ENCODE measurements around the gene SMIM44.
"Not testable (repeated sequence)": the region's sequence is repeated elsewhere in the genome, so short reads cannot be mapped to it uniquely, and the experiment has no call there.

SMIM44 gene

DNA sequence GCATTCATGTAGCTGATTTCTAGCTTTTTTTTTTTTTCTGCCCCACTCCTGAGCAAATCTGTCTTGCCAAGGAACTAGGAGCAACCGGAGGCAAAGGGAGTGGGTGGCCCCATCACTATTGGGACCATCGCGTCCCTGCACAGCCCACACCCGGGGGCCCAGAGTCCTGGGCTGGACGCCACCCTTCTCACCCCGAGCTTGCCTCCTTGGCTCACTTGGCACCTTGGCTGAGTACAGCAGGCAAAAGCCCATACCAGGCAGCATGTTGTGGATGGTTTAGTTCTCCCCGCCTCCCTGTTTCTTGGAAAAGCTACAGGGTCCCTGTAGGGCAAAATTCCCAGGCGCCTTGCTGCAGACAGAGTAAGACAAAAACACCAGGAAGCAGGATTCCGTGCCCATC lies 16.6 kb downstream of the SMIM44 start:
- in situ Hi-C loops (cut with HindIII; ENCODE audit: low pct_ligation_motif_present, low pct_unique_long_range_greater_than_20kb, low sequenced_read_pairs): no loop called here

DNA sequence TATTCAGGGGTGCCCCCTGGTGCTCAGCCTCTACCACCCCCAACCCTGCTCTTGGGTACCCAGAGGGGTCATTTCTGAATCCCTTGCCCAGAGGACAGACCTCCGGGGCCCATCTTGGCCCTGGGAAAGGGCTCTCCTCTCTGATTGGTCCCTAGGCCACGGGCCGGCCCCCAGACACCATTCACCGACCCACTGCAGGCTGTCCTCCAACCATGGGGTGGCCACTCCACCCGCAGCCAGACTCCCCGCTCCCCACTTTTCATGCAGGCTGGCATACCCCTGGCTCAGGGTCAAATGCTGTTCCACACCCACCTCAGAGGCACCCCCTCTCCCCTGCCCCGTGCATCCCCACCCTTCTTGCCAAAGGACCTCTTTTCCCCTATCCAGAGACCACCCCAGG lies 17.7 kb downstream of the SMIM44 start:
- in situ Hi-C loops (cut with HindIII; ENCODE audit: low pct_ligation_motif_present, low pct_unique_long_range_greater_than_20kb, low sequenced_read_pairs): no loop called here

More for the DNA sequence above, 16.6 kb downstream of the SMIM44 start:
- no peak for DNase-seq

DNA sequence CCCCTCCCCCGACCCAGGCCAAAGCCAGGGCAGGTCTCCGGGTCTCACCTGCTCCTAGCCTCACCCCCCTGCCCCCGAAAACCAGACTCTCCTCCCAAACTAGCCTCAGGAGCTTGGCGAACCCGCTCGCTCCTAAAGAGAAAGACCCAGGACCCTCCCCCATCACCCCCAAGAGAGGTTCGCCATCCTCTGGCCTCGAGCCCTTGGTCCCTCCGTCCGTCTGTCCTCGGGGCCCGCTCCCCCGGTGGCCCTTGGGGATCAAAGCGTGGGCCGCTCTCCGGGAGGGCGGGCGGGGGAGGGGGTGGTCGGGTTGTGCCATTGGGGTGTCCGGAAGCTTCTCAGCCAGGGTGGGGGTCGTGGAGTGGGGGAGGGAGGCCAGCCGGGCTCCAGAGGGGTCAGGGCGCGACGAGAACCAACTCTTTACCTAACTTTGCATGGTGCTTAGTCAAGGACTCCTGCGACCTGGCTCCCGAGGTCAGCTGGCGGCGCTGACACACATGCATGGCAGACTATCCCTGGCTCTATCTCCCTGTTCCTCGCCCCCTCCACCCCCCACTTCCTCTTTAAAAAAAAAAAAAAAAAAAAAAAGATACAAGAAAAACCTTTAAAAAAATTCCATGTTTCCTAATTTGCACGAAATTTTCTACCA lies 18.5 kb downstream of the SMIM44 start:
- DNase-seq: no peak
- in situ Hi-C loops (cut with HindIII; ENCODE audit: low pct_ligation_motif_present, low pct_unique_long_range_greater_than_20kb, low sequenced_read_pairs): no loop called here

More for the DNA sequence above, 17.7 kb downstream of the SMIM44 start:
- no peak for DNase-seq

DNA sequence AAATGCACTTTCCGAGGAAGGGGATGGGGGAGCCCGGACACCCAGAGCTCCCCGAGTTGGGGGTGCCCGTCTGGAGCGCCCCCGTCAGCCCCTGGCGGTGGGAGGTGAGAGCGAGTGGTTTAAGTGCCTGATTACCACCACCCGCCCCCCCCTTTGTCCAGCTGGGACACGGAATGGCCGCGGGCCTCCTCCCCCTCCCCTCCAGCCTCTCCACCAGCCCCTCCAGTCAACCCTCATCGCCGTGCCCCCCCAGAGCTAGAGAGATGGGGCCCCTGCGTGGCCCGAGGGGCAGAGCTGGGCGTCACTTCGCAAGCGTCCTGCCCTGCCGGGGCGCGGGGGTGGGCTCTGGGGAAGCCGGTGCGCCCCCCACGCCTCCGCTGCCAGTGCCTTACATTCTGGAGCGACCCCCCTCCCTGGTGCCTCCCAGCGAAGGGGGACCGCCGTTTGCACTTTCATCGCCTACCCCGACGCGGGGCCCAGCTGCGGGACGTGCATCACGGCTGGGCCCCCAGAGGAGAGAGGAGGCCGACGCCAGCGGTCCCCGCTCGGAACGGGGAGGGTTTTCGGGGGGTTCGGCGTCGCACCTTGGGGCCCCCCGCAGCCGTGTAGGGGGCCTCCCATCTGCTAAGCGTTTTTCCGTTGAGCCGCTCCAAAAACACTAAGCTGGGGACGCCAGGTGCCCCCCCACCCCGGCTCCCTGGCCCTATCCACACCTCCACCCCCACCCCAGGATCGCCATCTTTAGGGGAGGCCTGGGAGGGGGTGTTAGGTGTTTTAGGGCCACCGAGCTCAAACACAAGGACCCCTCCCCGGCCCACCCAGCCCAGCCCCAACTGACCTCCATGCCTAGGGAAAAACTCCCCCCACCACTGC lies 19.3 kb downstream of the SMIM44 start:
- in situ Hi-C loops (cut with HindIII; ENCODE audit: low pct_ligation_motif_present, low pct_unique_long_range_greater_than_20kb, low sequenced_read_pairs): no loop called here
- no peak for DNase-seq

DNA sequence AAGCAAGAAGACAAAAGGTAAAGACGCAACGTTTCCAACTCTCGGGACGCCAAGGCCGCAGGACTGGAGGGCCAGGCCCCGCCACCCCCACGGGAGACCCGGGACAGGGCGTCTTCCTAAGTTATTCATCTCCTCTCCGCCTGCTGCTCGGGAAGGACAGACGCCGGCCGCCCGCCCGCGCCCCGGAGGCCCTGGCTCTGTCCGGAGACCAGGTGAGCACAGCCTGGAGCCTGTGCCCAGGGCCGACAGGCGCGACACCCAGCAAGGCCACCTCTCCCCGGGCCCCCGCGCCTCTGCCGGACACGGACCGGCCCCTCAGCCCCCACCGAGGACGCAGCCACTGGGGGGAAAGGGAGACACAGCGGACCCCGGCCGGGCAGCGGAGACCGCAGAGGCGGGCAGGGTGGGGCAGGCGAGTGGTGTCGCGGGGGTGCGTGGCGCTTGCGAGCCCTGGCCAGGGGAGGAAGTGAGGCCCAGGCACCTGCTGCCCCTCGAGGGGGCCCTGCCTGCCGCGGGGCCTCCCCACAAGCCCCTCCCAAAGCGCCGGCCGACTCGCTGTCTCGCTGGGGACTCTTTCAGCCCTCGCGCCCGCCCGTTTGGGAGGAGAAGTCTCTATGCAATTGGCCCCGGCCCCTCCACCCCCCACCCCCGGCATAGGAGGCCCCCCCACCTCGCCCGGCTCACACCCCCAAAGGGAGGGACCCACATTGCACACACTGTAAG lies 20.1 kb downstream of the SMIM44 start:
- in situ Hi-C loops (cut with HindIII; ENCODE audit: low pct_ligation_motif_present, low pct_unique_long_range_greater_than_20kb, low sequenced_read_pairs): no loop called here
- no peak for DNase-seq

DNA sequence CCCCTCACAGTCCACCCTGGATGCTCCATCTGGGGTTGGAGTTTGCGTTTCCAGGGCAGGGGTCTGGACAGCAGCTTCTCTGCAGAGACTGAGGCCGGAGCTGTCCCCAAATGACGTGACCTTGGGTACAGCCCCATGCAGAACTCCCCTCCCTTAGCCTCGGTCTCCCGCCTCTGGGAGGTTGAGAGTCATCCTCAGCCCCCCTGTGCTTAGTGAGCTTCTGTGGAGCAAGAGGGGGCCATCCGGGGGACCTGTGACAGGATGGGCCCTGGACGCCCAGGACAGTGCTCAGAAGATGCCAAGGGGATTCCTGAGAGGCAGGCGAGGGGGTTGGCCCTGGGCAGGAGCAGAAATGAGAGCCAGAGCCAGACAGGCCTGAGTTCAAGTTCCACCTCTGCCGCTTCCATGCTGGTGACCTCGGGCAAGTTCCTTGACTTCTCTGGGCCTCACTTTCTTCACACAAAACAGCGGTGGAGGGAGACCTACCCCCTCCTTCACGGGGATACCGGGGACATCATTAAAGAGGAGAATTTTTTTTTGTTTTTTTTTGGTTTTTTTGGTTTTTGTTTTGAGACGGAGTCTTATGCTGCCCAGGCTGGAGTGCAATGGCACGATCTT lies 23.2 kb downstream of the SMIM44 start:
- in situ Hi-C loops (cut with HindIII; ENCODE audit: low pct_ligation_motif_present, low pct_unique_long_range_greater_than_20kb, low sequenced_read_pairs): no loop called here
- DNase-seq: no peak

DNA sequence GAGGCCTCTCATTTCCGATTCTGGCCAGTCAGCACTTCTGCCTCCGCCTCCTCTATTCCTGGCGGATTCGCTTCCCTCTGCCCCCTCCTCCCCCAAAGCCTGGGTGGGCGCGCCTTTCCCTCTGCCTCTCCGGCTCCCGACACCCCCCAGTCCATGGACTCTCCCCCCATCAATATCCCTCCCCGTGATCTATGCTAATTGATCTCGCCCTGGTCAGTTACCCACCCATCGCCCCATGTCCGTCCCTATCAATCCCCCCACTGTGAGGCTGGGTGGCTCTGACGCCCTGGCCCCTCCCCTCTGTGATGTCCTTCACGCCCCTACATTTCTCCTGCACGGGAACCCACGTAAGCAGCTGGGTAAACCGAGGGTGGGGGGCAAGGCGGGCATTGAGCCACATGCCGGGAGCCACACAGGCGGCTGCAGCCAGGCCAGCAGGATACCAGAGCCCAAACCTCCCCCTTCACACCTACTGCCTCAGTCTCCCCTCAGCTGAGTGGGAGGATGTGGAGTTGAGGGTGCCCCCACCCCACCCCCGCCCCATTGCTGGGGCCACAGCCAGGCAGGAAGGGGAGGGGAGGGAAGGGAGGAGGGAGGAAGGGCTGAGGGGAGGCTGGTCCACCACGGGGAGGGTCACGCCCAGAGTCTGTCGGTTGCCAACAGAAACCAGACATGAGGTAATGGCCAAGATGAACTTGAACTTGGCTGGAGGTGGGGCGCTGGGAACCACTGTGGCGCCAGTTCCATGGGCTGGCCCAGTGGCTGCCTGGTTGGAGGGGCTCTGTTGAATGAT lies 24.0 kb downstream of the SMIM44 start:
- in situ Hi-C loops (cut with HindIII; ENCODE audit: low pct_ligation_motif_present, low pct_unique_long_range_greater_than_20kb, low sequenced_read_pairs): no loop called here
- DNase-seq: peak; percentile 58

DNA sequence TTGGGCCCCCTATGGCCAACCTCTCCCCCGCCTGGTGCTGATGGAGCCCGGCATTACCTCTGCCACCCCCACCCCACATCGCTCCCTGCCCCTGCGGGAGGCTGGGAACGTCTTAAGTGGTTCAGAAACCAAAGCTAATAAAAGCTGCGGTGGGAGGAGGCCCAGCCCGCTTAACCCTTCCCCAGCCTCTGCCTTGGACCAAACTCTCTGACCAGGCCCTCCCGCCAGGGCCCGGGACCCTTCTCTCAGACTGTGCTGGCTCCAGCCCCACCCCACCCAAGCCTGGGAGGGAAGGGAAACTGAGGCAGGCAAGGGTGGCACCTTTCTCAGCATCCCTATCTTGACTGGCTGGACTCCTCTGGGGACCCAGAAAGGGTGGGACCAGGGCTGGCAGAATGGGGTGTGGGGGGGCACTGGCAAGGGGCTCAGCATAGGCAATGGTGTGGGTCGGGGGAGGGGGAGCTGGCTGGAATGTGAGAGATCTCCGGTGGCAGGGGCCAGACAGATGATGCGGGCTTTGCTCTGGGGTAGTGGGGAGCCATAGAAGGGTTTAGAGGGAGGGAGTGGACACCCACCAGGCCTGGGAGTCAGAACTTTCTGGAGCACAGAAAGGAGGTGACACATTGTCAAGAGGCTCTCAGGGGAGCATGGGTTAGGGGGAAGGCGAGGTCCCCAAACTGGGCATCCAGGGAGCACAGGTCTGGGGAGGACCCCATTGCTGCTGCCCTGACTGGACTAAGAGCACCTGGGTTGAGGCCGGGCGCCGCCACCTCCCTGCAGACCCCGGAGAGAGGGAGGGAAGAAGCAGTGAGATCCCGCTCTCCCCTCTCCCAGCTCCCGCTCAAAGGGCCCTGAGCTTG lies 24.8 kb downstream of the SMIM44 start:
- DNase-seq: no peak
- in situ Hi-C loops (cut with HindIII; ENCODE audit: low pct_ligation_motif_present, low pct_unique_long_range_greater_than_20kb, low sequenced_read_pairs): no loop called here

DNA sequence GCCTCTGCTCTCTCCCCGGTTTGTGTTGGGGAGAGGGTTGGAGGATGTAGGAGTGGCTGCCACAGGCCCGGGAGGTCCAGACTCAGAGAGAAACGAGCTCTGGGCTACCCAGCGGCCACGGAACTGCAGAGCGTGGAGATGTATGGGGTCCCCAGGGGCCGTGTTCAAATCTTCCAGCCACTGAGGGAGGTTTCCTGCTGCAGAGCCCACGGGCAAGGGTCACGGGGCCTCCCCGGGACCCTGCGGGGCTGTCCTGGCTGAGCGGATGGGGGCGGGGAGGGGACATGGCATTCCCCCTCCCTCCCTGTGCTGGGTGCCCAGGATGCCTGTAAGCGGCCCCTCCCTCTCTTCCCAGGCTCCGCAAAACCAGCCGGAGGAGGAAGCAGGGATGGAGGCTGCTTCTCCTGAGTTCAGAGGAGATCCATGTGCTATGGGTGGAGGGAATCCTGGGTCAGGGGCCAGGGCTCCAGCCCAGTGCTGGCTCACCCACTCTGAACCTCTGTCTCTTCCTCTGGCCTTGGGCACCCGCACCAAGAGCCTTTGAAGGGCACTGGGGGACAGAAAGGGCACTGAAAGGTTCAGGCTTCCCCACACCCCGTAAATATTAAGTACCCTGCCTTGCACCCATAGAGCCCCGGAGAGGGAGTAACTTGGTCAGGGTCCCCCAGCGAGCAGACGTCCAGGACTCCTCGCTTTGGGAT lies 25.6 kb downstream of the SMIM44 start:
- no peak for DNase-seq
- in situ Hi-C loops (cut with HindIII; ENCODE audit: low pct_ligation_motif_present, low pct_unique_long_range_greater_than_20kb, low sequenced_read_pairs): no loop called here

DNA sequence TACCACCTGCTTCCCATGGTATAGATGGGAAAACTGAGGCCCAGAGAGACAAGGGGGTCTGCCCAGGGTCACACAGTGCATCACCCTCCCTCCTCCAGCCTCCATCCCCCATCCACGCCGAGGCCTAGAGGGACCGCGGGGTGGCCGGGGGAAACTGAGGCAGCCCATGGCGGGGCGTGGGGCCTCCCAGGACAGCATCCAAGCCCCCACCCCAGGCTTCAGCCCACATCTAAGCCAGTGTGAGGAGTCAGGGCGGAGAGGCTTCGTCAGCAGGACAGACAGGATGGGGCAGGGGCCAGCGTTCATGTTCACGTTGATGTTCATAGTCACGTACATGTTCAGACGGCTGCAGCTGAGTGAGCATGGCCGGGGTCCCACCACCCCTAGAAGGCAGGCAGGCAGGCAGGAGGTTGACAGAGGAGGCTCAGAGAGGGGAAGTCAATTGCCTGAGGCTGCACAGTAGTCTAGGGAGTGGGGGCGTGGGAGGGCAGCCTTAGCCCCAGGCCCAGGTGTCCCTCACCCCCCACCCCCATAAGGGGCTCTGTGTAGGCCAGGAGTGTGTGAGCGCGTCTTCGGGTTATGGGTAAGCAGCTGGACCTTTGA lies 26.2 kb downstream of the SMIM44 start:
- in situ Hi-C loops (cut with HindIII; ENCODE audit: low pct_ligation_motif_present, low pct_unique_long_range_greater_than_20kb, low sequenced_read_pairs): no loop called here
- no peak for DNase-seq

DNA sequence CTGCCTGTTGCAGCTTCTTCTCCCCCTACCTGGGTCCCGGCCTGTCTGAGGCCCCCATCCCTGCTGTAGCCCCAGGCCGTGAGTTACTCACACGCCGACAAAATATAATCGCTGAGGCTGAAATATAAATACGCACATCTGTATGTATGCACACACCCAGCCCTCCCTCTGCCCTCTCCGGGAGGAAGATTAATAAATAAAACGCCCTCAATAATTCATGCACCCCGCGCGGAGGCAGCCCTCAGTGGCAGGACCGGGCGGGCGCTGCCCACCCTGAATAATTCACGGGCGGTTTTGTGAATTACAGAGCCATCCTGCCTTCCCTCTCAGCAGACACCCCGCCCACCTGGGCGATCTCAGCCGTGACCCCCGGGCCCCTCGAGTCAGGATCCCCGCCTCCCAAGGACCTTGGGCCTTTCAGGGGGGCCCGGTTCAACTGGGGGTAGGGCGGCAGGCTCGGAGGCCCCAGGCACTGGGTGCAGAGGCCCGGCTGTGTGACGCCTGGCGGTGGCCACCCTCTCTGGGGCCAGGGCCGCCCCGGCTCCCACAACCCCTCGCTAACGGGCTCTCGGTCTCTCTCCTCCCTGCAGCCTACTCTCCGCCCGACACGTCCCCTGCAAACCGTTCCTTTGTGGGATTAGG lies 27.2 kb downstream of the SMIM44 start:
- in situ Hi-C loops (cut with HindIII; ENCODE audit: low pct_ligation_motif_present, low pct_unique_long_range_greater_than_20kb, low sequenced_read_pairs): no loop called here
- no peak for DNase-seq

DNA sequence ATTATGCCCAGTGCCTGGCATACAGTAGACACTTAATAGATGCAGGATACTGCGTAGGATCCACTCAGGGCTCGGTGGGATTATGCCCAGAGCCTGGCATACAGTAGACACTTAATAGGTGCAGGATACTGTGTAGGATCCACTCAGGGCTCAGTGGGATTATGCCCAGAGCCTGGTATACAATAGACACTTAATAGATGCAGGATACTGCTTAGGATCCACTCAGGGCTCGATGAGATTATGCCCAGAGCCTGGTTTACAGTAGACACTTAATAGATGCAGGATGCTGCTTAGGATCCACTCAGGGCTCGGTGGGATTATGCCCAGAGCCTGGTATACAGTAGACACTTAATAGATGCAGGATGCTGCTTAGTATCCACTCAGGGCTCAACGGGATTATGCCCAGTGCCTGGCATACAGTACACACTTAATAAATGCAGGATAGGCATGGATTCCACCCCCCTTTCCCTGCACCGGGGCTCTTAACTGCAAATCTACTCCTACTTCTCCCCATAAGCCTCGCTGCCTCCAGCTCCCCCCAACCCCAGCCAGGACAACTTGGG lies 27.8 kb downstream of the SMIM44 start:
- no peak for DNase-seq
- in situ Hi-C loops (cut with HindIII; ENCODE audit: low pct_ligation_motif_present, low pct_unique_long_range_greater_than_20kb, low sequenced_read_pairs): no loop called here

DNA sequence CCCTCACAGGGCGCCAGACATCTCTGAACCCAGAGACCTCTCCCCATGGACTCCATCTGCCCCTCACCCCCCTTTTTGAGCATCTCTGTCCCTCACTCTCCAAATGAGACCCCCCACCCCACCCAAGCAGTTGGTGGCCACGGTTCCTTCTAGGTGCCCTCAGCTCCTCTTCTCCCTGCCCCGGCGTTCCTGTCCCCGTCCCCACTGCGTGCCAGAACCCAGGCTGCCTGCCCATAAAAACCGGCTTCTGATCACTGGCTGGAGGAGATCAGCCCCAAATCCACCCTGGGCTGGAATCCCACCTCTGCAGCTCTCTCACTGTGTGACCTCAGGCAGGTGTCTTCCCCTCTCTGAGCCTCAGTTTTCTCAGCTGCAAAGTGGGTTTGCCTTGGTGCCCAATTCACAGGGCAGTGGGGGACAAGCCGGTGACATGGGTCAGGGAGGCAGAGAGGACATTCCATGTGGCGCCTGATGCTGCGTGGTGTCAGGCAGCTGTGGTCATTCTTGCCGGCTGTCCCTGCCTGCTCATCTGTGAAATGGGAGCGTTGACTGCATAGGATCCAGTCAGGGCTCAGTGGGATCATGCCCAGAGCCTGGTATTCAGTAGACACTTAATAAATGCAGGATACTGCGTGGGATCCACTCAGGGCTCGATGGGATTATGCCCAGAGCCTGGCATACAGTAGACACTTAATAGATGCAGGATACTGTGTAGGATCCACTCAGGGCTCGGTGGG lies 28.4 kb downstream of the SMIM44 start:
- in situ Hi-C loops (cut with HindIII; ENCODE audit: low pct_ligation_motif_present, low pct_unique_long_range_greater_than_20kb, low sequenced_read_pairs): no loop called here
- no peak for DNase-seq

DNA sequence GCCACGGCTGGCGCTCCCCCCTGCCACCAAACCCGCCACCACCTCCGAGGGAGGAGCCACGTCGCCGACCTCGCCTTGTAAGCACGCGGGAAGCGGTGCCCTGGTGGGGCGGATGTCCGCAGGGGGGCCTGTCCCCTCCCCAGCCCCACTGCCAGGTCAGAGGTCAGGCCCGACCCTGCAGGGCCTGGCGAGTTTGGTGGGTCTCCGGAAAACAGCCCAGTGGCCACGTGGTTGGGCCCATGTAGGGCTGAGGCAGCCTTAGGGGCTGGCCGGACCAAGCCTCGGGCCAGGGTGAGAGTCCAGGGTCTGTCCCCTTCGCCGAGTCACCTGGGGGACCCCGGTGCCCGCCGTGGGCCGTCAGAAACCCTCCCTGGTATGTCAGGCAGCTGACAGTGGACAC lies 29.4 kb downstream of the SMIM44 start:
- DNase-seq: no peak
- in situ Hi-C loops (cut with HindIII; ENCODE audit: low pct_ligation_motif_present, low pct_unique_long_range_greater_than_20kb, low sequenced_read_pairs): no loop called here

DNA sequence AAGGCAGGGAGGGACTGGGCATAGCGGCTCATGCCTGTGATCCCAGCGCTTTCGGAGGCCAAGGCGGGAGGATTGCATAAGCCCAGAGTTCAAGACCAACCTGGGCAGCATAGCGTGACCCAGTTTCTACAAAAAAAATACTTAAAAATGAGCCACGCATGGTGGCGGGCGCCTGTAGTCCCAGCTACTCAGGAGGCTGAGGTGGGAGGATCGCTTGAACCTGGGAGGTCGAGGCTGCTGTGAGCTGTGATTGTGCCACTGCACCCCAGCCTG lies 30.4 kb downstream of the SMIM44 start:
- in situ Hi-C loops (cut with HindIII; ENCODE audit: low pct_ligation_motif_present, low pct_unique_long_range_greater_than_20kb, low sequenced_read_pairs); DNase-seq: not testable (repeated sequence)

Data from ACHN (cell line).